ENCODE data around the gene GNL1. TPM values are rescaled to one million over a fixed set of nuclear protein-coding genes. Genes with fewer than 3 reads are reported as not detected.

Gene GNL1
- total RNA-seq, 6 experiments from 2014 or later: 5.1 to 25.6 (median 19.8) TPM

- intact Hi-C loops (cut with DNase I): no loop called here
- TF ChIP-seq, protein P1, sequence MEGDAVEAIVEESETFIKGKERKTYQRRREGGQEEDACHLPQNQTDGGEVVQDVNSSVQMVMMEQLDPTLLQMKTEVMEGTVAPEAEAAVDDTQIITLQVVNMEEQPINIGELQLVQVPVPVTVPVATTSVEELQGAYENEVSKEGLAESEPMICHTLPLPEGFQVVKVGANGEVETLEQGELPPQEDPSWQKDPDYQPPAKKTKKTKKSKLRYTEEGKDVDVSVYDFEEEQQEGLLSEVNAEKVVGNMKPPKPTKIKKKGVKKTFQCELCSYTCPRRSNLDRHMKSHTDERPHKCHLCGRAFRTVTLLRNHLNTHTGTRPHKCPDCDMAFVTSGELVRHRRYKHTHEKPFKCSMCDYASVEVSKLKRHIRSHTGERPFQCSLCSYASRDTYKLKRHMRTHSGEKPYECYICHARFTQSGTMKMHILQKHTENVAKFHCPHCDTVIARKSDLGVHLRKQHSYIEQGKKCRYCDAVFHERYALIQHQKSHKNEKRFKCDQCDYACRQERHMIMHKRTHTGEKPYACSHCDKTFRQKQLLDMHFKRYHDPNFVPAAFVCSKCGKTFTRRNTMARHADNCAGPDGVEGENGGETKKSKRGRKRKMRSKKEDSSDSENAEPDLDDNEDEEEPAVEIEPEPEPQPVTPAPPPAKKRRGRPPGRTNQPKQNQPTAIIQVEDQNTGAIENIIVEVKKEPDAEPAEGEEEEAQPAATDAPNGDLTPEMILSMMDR (IDR thresholded peaks at IDR 0.05): no peak
- no peak for TF ChIP-seq POLR2A (IDR thresholded peaks at IDR 0.05)
- peaks cover 0 to 14% (median 5%) of the 10 kb centered on the region in 4 donors for H3K4me1 ChIP-seq
- H3K36me3 ChIP-seq: peaks cover 0 to 31% (median 4%) of the 10 kb centered on the region in 4 donors
- H3K27me3 ChIP-seq: no peaks in the 10 kb centered on the region
- DNase-seq: peak in 2 of 3 donors; percentile 50 to 70
- peak in 2 of 4 donors; percentile 1 to 3 for ATAC-seq
- H3K4me3 ChIP-seq: peak overlapping the region; percentile 77 to 86 (median 84)
- peak overlapping the region; percentile 93 to 95 (median 95) for H3K27ac ChIP-seq
- H3K9me3 ChIP-seq: no peaks in the 10 kb centered on the region
- WGBS (ENCODE audit: insufficient coverage, low coverage, low lambda C conversion rate, missing lambda C conversion rate): 40% methylated on average over 12 of the region's 34 CpGs
Measured at GRCh38 chr6:30554962-30555815, 1.1 kb downstream of the GNL1 start.

DNA sequence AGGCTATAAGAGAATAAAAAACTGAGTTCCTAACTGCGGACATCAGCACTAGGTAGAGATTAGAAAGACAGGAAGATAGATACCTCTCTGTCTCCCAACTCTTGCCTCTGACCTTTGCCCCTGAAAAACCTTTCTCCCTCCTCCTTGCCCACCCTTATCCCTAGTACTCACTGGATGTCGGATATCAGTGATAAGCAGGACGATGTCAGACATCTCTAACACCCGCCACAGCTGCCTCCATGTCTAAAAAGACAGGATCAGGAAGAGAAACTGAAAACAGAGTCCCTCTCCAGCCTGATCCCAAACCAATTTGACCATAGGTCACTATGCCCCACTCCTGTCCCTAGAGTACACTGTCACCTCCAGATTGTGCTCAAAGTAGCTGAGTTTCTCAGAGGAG is 1.9 kb downstream of the GNL1 start:
- no peaks in the 10 kb centered on the region for H3K27me3 ChIP-seq
- peaks cover 0 to 14% (median 5%) of the 10 kb centered on the region in 4 donors for H3K4me1 ChIP-seq
- H3K9me3 ChIP-seq: no peaks in the 10 kb centered on the region
- H3K36me3 ChIP-seq: peaks cover 0 to 31% (median 4%) of the 10 kb centered on the region in 4 donors
- TF ChIP-seq, protein P1 (IDR thresholded peaks at IDR 0.05): no peak
- TF ChIP-seq POLR2A (IDR thresholded peaks at IDR 0.05): no peak
- 67% methylated on average over 1 of the region's 4 CpGs for WGBS (ENCODE audit: insufficient coverage, low coverage, low lambda C conversion rate, missing lambda C conversion rate)
- H3K27ac ChIP-seq: no peak overlapping the region
- intact Hi-C loops (cut with DNase I): no loop called here
- no peak for ATAC-seq
- H3K4me3 ChIP-seq: no peak overlapping the region
- DNase-seq: no peak

GRCh38 chr6:30548375-30548774 is 7.9 kb downstream of the GNL1 start:
- Histone ChIP-seq H3K9me3 (no peaks in the 10 kb centered on the region), H3K27me3 (no peaks in the 10 kb centered on the region), H3K4me1 (no peaks in the 10 kb centered on the region), H3K4me3 (no peak overlapping the region), H3K27ac (no peak overlapping the region), H3K36me3 (peaks cover 0 to 31% (median 4%) of the 10 kb centered on the region in 4 donors)
- TF ChIP-seq, protein P1 (IDR thresholded peaks at IDR 0.05): no peak
- no peak for TF ChIP-seq POLR2A (IDR thresholded peaks at IDR 0.05)
- DNase-seq: no peak
- 48% methylated on average over 2 of the region's 2 CpGs for WGBS (ENCODE audit: insufficient coverage, low coverage, low lambda C conversion rate, missing lambda C conversion rate)
- no peak for ATAC-seq
- intact Hi-C loops (cut with DNase I): loop anchor here (5.0 to 10.0 kb wide), 3 partner anchors 44 to 66 kb away; no protein-coding TSS in a partner anchor

DNA sequence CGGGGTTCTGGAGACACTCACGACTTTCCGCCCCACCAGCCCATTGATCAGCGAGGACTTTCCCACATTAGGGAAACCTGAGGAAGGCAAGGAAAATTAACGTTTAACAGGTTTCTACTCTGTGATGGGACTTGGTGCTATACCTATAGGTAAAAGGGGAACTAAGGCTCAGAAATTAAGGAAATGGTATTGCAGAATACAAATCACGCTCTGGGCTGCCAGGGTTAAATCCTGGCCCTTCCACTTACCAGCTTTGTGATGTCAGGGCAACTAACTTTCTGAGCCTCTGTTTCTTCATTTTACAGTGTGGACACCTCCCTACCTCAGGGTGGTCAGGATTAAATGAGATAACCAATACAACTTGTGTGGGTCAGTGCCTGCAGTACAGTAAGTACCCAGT is 8.8 kb downstream of the GNL1 start:
- Histone ChIP-seq H3K36me3 (peaks cover 0 to 22% (median 4%) of the 10 kb centered on the region in 4 donors), H3K27me3 (no peaks in the 10 kb centered on the region), H3K4me3 (no peak overlapping the region), H3K27ac (no peak overlapping the region), H3K9me3 (no peaks in the 10 kb centered on the region), H3K4me1 (no peaks in the 10 kb centered on the region)
- TF ChIP-seq, protein P1 (IDR thresholded peaks at IDR 0.05): no peak
- TF ChIP-seq POLR2A (IDR thresholded peaks at IDR 0.05): no peak
- no peak for ATAC-seq
- DNase-seq: no peak
- 86% methylated on average over 6 of the region's 6 CpGs for WGBS (ENCODE audit: insufficient coverage, low coverage, low lambda C conversion rate, missing lambda C conversion rate)
- intact Hi-C loops (cut with DNase I): loop anchor here (5.0 to 10.0 kb wide), 3 partner anchors 45 to 65 kb away; no protein-coding TSS in a partner anchor
